ENCODE results near the gene SIRT6.

DNA sequence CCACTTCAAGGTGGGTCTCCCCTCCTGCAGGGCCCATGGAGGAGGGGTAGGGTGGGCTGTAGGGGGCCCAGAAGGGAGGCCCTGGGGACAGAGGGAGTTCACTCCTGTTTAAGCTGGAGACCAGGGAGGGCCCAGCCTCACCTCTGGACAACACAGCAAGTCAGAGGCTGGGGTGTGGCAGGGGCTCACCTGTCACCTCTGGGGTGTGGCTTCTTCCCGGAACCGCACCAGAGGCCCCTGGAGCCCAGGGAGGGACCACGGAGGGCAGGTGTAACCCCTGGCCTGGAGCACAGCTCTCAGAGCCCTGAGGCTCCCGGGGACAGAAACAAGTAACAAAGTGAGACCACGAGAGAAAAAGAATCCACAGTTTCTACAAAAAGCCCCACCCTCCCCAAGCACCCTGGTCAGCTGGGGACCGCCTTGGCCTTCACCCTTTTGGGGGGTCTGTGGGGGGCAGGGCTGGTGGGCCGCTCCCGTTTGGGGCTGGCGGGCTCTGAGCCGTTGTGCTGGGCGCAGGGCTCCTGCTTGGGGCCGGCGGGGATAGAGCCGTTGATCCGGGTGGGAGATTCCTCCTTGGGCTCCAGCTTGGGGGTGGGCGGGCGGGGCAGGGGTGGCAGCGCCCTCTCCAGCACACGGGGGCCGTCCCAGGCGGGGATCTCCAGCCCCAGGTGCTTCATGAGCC is 8.0 kb downstream of the SIRT6 start:
- TF ChIP-seq, protein P1, sequence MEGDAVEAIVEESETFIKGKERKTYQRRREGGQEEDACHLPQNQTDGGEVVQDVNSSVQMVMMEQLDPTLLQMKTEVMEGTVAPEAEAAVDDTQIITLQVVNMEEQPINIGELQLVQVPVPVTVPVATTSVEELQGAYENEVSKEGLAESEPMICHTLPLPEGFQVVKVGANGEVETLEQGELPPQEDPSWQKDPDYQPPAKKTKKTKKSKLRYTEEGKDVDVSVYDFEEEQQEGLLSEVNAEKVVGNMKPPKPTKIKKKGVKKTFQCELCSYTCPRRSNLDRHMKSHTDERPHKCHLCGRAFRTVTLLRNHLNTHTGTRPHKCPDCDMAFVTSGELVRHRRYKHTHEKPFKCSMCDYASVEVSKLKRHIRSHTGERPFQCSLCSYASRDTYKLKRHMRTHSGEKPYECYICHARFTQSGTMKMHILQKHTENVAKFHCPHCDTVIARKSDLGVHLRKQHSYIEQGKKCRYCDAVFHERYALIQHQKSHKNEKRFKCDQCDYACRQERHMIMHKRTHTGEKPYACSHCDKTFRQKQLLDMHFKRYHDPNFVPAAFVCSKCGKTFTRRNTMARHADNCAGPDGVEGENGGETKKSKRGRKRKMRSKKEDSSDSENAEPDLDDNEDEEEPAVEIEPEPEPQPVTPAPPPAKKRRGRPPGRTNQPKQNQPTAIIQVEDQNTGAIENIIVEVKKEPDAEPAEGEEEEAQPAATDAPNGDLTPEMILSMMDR (IDR thresholded peaks at IDR 0.05), result no peak
- TF ChIP-seq POLR2A (IDR thresholded peaks at IDR 0.05), result no peak

Data from stomach (tissue), 4 donors.